Lower lobe of right lung (tissue), 2 donors: ENCODE data around the gene ACBD6. TPM values are rescaled to one million over a fixed set of nuclear protein-coding genes. Genes with fewer than 3 reads are reported as not detected.

Source experiments
- ATAC-seq, 2 donors: fragments of 200-7000 bp; cut with Tn5 transposase; one replicate each; pipeline ENCODE4 v1.9.1; 2020 to 2022; ENCODE audit warnings: mild to moderate bottlenecking in 2 of 2, moderate library complexity in 2 of 2
- DNase-seq: peaks from one replicate; pipeline ENCODE4 v3.0.0-alpha.2; 2020
- H3K27ac ChIP-seq: fragments of 200-600 bp; one replicate; pipeline ENCODE4 v1.8.0; 2022
- H3K27me3 ChIP-seq: fragments of 200-600 bp; one replicate; pipeline ENCODE4 v1.8.0; 2022; ENCODE audit warnings: low read depth
- H3K36me3 ChIP-seq: fragments of 200-600 bp; one replicate; pipeline ENCODE4 v1.8.0; 2022; ENCODE audit warnings: mild to moderate bottlenecking
- H3K4me1 ChIP-seq: fragments of 200-600 bp; one replicate; pipeline ENCODE4 v1.8.0; 2022
- H3K4me3 ChIP-seq: fragments of 200-600 bp; one replicate; pipeline ENCODE4 v1.8.0; 2022; ENCODE audit warnings: mild to moderate bottlenecking
- H3K9me3 ChIP-seq: fragments of 200-600 bp; one replicate; pipeline ENCODE4 v1.8.0; 2022
- intact Hi-C: fragments of 100-400 bp; cut with DNase I; formaldehyde crosslinking; loops from one replicate; pipeline ENCODE4 v1.11.0; 2022
- total RNA-seq: library from RNA; stranded (reverse); fragmentation: NEBNext Ultra II Directional; extraction: Animal tissue kit (Norgen Biotek cat#: 25700); gene quantifications from one replicate; pipeline ENCODE4 v1.2.1, GENCODE V29; 2021
- TF ChIP-seq, protein P1 (sequence below): fragments of 200-600 bp; IDR thresholded peaks from one replicate; pipeline ENCODE4 v1.8.0; 2022; ENCODE audit warnings: antibody characterized with exemption, mild to moderate bottlenecking
- donor health status: DM: no; HTN: yes; CAD: no; lungs with severe emphysema.

The ACBD6 gene
- total RNA-seq, 1 donor from 2014 or later = 37.4 TPM

- H3K4me3 ChIP-seq = no peak overlapping the region
- peaks cover 62% of the 10 kb centered on the region for H3K27me3 ChIP-seq
- intact Hi-C loops = no loop called here
- TF ChIP-seq, protein P1, sequence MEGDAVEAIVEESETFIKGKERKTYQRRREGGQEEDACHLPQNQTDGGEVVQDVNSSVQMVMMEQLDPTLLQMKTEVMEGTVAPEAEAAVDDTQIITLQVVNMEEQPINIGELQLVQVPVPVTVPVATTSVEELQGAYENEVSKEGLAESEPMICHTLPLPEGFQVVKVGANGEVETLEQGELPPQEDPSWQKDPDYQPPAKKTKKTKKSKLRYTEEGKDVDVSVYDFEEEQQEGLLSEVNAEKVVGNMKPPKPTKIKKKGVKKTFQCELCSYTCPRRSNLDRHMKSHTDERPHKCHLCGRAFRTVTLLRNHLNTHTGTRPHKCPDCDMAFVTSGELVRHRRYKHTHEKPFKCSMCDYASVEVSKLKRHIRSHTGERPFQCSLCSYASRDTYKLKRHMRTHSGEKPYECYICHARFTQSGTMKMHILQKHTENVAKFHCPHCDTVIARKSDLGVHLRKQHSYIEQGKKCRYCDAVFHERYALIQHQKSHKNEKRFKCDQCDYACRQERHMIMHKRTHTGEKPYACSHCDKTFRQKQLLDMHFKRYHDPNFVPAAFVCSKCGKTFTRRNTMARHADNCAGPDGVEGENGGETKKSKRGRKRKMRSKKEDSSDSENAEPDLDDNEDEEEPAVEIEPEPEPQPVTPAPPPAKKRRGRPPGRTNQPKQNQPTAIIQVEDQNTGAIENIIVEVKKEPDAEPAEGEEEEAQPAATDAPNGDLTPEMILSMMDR = no peak
- H3K36me3 ChIP-seq = no peaks in the 10 kb centered on the region
- H3K4me1 ChIP-seq = no peaks in the 10 kb centered on the region
- ATAC-seq (no peak), DNase-seq (no peak)
- H3K9me3 ChIP-seq = no peaks in the 10 kb centered on the region
- H3K27ac ChIP-seq = no peak overlapping the region
Measured at GRCh38 chr1:180254496-180254819, 247.9 kb downstream of the ACBD6 start.

- ATAC-seq (no peak), DNase-seq (no peak)
- no peaks in the 10 kb centered on the region for H3K4me1 ChIP-seq
- intact Hi-C loops = no loop called here
- TF ChIP-seq, protein P1 = no peak
- no peak overlapping the region for H3K27ac ChIP-seq
- H3K27me3 ChIP-seq = peaks cover 56% of the 10 kb centered on the region
- H3K36me3 ChIP-seq = no peaks in the 10 kb centered on the region
- no peak overlapping the region for H3K4me3 ChIP-seq
- H3K9me3 ChIP-seq = no peaks in the 10 kb centered on the region
Measured at GRCh38 chr1:180253585-180254495, 248.5 kb downstream of the ACBD6 start.

GRCh38 chr1:180252638-180253536, 249.5 kb downstream of the ACBD6 start:
- DNase-seq (peak; percentile 83), ATAC-seq (peak; percentile 66 to 73)
- H3K27me3 ChIP-seq = peaks cover 47% of the 10 kb centered on the region

DNA sequence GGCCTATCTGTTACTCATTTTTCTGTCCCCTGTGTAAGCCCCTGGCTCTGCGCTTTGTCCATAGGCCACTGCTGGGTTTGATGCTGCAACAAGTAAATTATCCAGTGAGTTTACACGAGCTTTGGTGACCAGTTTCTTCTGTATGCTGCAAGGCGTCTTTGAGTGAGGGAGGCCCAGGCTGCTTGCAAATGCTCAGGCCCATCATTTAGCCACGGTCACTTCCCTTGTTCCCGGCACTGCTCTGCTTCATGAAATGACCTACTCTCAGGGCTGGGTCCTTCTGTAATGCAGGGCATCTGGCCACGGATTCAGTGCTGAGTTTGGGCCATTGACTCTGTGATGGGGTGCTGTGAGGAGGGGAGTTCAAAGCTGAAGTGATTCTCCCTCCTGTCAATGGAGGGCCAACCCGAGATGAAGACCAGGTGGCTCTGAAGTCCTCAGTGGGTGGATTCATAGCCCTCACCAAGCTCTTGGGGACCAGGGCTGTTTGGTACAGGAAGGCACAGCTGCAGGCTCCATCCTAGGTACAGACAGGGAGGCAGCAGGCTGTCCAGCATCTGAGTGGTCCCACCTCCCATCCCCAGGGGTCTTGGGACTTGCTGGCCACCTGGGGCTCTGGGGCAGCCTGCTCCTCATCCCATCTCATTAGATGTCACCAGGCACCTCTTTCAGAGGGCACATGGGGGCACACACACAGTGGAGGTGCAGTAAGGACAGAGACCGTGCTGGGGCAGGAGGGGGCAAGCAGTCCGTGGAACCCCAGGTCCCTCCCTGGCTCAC, 250.7 kb downstream of the ACBD6 start:
- Histone ChIP-seq H3K27ac (no peak overlapping the region), H3K9me3 (no peaks in the 10 kb centered on the region), H3K36me3 (no peaks in the 10 kb centered on the region), H3K27me3 (peaks cover 35% of the 10 kb centered on the region), H3K4me1 (no peaks in the 10 kb centered on the region), H3K4me3 (no peak overlapping the region)
- intact Hi-C loops = no loop called here
- ATAC-seq (no peak), DNase-seq (no peak)
- TF ChIP-seq, protein P1 = no peak

More at GRCh38 chr1:180252638-180253536, 249.5 kb downstream of the ACBD6 start:
- Histone ChIP-seq H3K9me3 (no peaks in the 10 kb centered on the region), H3K4me3 (no peak overlapping the region), H3K4me1 (no peaks in the 10 kb centered on the region), H3K36me3 (no peaks in the 10 kb centered on the region), H3K27ac (no peak overlapping the region)
- TF ChIP-seq, protein P1 = peak; percentile 87
- intact Hi-C loops = no loop called here

DNA sequence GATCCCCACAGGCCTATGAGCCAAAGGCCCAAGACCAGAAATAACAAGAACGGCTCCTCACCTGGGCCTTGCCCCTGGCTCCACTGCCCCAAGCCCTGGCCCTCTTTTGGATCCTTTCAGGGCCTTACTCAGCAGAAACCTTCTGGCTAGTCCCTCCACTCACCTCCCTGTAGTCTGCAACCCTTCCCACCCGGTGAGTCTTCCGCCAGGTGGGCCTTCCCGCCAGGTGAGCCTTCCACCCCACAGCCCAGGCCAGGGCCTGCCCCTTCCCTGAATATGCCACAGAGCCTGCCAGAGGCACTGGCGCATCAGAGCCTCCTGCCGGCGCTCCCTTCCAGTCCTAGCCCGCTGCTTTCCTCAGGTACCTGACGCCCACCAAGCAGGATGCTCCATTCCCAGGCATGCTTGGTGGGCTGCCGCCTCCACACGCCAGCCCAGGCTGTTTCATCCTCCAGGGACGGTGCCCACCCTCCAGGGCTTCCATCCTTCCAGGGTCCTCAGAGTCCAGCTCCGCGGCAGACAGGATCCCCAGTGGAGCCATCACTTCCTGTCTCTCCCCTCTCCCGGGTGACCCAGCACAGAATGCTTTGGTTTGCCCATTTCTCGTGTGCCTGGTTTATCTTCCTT, 251.4 kb downstream of the ACBD6 start:
- no peak for DNase-seq
- TF ChIP-seq, protein P1 = no peak
- ATAC-seq = no peak
- H3K4me1 ChIP-seq = no peaks in the 10 kb centered on the region
- no peak overlapping the region for H3K27ac ChIP-seq
- H3K36me3 ChIP-seq = no peaks in the 10 kb centered on the region
- peaks cover 28% of the 10 kb centered on the region for H3K27me3 ChIP-seq
- H3K9me3 ChIP-seq = no peaks in the 10 kb centered on the region
- no peak overlapping the region for H3K4me3 ChIP-seq
- intact Hi-C loops = no loop called here
